Astrocyte of the spinal cord (primary cell): Measurements from ENCODE around the gene ANKRD13C.

Experiments
- DNase-seq: peaks from one replicate; pipeline ENCODE4 v3.0.0; 2011; ENCODE audit warnings: low read depth, low spot score
- H3K4me3 ChIP-seq: 2 replicates; pipeline ENCODE4 v1.5.1; 2011; ENCODE audit warnings: low read depth, mild to moderate bottlenecking, low read length, moderate library complexity
- CTCF ChIP-seq: IDR thresholded peaks from 2 replicates; pipeline ENCODE4 v1.5.1; 2012; ENCODE audit warnings: low read depth, mild to moderate bottlenecking, low read length, inconsistent platforms
- in situ Hi-C: cut with HindIII; loops from 2 replicates; pipeline ENCODE4 v1.10.0; 2017; ENCODE audit warnings: low sequenced_read_pairs

ANKRD13C gene

GRCh38 chr1:70299472-70299871 lies 55.0 kb downstream of the ANKRD13C start:
- no peak for DNase-seq
- H3K4me3 ChIP-seq, result no peak overlapping the region
- in situ Hi-C loops, result no loop called here
- no peak for TF ChIP-seq CTCF

GRCh38 chr1:70295749-70296148 lies 58.8 kb downstream of the ANKRD13C start:
- in situ Hi-C loops, result no loop called here
- DNase-seq, result no peak
- H3K4me3 ChIP-seq, result no peak overlapping the region
- TF ChIP-seq CTCF, result no peak

GRCh38 chr1:70293186-70293843 lies 61.2 kb downstream of the ANKRD13C start:
- in situ Hi-C loops, result no loop called here
- H3K4me3 ChIP-seq, result no peak overlapping the region
- no peak for DNase-seq
- no peak for TF ChIP-seq CTCF

- TF ChIP-seq CTCF, result no peak
- in situ Hi-C loops, result no loop called here
- DNase-seq, result peak; percentile 36
- no peak overlapping the region for H3K4me3 ChIP-seq
These were observed 64.3 kb downstream of the ANKRD13C start for GRCh38 chr1:70290218-70290617.

- H3K4me3 ChIP-seq, result no peak overlapping the region
- no peak for DNase-seq
- no peak for TF ChIP-seq CTCF
- in situ Hi-C loops, result no loop called here
These were observed 66.4 kb downstream of the ANKRD13C start for GRCh38 chr1:70288166-70288565.

- in situ Hi-C loops, result no loop called here
- no peak overlapping the region for H3K4me3 ChIP-seq
- no peak for DNase-seq
- no peak for TF ChIP-seq CTCF
These were observed 68.1 kb downstream of the ANKRD13C start for GRCh38 chr1:70286453-70286852.
